NCI-H526 treated with DMSO at 0.1 percent for 48 hours (cell line): ENCODE measurements around the gene CD109.
"Not testable (repeated sequence)": the region's sequence is repeated elsewhere in the genome, so short reads cannot be mapped to it uniquely, and the experiment has no call there.

Source experiments
- DNase-seq: peaks from one replicate; lab custom pipeline; 2025; lab: John Stamatoyannopoulos, UW

The CD109 gene

DNA sequence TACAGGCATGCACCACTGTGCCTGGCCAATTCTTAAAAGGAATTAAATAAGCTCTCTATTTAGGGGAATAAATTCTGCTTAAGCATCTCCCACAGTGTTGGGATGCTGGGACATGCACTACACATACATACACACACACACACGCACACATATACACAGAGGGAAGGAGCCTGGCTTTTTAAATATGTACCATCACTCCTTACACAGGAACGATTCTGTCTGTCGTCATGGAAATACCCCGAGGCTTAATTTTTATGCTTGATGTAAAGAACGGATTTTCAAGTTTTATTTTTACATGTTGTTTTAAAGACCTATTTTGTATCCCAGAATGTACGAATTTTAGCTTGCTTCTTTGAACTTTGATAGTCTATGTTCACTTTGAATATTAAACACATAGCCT is 95.3 kb downstream of the CD109 start:
- no peak for DNase-seq

DNA sequence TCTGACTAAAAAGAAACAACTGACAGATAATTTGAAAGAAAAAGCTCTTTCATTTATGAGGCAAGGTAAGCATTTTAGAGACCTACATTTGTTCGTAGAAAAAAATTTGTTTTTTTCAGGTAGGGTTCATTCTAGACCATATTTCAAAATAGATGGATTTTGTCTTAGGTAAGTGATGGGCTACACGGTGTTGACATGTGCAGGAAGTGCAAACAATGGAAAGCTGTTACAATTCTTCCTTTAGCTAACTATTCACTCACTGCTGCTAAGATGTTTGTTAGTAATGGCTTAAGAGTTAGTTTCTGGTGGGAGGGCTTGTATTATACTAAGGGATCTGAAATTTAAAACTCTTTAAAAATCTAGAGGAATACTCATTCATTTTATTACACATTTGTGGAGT is 96.7 kb downstream of the CD109 start:
- DNase-seq, result no peak

DNA sequence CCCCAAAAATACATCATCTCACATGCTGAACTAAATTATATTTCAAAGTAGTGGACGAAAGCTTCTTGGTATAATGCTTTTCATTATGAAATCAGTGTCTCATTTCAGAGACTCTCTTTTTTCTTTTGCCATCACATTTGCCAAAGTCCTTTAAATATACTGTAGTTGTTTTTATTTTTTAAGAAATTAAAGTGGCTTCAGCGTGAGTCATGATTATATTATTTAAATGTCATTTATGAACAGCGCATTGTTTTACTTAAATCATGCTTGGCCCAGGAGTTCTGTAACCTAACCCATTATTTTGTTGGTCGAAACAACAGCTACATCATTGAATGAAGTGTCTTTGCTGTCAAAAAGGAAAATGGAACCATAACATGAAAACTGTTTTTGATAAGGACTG is 100.9 kb downstream of the CD109 start:
- no peak for DNase-seq

DNA sequence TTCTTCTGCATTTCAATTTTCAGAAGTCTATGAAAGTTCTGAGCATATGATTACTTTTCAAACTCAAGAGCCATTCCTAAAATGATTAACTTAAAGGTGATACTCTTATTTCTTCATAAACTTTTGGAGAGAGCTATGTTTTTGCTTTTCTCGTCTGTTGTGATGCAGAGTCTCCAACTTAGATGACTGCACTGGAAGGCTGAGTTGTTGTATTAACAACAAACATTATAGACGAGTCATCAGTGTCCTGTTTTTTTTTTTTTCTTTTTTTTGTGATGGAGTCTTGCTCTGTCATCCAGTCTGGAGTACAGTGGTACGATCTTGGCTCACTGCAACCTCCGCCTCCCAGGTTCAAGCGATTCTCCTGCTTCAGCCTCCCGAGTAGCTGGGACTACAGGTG is 101.9 kb downstream of the CD109 start:
- DNase-seq, result no peak

DNA sequence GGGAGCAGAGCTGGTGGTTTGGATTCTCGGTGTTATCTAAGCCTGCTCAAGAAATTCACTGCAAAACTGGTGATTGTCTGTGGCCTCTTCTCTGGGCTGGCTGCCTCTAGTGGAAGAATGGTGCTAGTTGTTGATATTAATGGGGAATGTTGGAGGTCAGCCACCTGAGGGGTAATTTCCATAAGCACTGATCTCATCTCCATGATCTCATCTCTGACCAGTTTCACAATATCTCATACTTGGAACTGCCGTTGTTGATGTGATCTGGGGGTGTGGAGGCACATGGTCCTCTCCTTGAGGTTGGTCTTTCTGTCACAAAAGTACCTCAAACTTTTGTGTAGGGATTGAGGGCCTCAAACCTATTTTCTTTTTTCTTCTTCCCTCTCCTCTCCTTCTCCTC is 102.6 kb downstream of the CD109 start:
- no peak for DNase-seq

DNA sequence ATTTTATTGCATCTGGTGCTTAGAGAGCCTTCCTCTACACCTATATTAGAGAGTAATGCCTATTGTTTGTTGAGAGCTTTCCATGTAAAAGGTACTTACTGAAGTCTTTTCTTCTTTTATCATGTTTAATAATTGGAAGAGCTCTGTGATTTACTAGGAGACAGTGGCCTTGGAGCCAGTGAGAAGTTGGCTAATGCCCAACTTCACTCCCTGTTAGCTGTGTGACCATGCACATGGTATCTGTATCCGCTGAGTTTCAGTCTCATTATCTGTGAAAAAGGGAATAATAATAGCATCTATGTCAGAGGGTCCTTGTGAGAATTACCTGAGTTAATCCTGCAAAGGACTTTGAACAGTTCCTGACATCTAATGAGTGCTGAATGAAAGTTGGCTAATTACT is 105.0 kb downstream of the CD109 start:
- DNase-seq, result no peak

DNA sequence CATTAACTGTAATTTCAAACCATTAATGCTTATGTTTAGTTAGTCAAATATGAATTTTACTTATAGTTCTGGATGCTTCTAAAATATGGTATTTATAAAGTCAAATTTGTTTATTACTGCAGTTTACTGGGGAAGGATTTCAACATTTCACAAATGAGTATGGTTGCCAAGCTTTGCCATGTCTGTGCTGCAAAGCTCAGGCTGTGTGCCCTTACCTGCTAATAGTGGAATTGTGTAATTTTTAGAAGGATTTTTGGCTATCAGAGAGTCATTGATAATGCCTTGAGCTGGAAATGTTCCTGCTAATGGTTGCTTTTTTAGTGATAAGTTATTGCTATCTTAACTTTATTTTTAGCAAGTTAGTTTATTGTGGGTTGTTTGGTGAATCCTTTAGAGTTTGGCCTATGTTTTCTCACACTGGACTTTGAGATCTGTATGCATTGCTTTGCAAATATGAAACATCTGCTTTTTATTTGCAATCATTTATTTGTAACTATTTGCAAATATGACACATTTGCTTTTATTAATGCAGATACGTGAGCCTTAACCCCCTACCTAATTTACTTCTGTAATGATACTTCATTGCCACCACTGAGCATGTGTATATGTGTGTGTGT is 105.8 kb downstream of the CD109 start:
- DNase-seq, result no peak

DNA sequence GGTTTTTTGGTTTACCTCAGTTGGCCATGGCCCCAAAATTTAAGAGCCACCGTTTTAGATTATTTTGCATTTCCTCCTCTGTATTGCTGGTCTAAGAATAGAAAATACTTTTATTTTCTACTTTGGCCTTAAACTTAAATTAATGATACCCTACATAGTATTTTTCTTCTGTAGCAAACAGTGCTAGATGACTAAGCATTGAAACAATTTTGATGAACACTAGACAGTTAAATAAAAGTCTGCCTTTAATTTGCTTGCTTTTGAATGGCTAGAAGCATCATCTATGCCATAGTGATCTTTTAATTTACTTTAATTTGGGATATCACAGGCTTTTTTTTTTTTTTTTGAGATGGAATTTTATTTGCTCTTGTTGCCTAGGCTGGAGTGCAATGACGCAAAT is 106.4 kb downstream of the CD109 start:
- no peak for DNase-seq

DNA sequence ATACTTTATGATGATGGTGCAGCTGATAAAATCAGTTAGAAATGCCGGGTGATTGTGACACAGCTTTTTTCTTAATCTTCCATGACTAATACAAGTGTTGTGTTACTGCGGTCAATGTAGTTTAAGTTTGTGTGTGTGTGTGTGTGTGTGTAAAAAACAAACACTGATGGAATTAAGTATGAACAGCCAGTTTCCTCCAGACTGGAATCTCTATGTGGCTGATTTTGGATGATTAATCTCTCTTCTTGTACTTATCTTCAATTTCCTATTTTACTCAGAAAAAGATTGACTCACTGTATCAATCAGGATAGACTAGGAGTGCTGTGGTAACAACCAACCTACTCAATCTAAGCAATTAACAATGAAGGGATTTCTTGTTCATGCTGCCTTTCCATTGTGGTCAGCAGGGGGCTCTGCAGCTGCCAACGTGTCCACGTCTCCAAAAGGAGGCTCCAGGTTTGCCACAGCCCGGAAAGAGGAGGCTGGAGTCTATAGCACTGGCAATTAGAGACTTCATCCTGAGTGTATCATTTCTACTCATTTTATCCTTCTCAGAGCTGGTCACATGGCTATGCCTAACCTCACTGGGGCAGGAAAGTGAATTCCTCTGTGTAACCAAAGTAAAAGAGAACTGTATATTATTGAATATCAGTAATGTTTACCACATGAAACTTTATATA is 107.7 kb downstream of the CD109 start:
- no peak for DNase-seq

DNA sequence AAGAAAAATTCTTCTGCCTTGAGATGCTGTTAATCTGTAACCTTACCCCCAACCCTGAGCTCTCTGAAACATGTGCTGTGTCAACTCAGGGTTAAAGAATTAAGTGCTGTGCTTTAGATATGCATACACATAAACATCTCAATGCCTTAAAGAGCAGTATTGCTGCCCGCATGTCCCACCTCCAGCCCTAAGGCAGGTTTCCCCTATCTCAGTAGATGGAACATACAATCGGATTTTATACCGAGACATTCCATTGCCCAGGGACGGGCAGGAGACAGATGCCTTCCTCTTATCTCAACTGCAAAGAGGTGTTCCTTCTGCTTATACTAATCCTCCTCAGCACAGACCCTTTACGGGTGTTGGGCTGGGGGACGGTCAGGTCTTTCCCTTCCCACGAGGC is 109.2 kb downstream of the CD109 start:
- DNase-seq, result not testable (repeated sequence)

DNA sequence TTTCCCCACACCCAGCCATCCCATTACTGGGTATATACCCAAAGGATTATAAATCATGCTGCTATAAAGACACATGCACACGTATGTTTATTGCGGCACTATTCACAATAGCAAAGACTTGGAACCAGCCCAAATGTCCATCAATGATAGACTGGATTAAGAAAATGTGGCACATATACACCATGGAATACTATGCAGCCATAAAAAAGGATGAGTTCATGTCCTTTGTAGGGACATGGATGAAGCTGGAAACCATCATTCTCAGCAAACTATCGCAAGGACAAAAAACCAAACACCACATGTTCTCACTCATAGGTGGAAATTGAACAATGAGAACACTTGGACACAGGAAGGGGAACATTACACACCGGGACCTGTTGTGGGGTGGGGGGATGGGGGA is 110.0 kb downstream of the CD109 start:
- not testable (repeated sequence) for DNase-seq

DNA sequence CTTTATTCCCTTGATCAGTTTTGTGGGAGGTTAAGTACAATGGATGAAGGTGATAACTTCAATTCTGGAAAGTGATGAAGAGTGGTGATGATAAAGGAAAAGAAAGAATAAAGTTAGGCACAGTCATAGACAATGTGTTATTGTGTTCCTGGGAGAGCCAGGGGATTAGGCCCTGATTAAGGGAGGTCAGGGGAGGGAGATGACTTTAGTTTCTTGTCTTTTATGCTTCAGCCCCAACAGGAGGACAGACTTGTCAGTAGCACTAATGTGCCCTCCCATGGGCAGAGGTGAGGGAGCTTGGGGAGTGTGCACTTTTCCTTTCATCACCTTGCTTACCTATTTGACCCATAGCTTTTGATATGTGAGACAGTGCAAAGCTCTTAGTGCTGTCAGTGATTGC is 115.7 kb downstream of the CD109 start:
- no peak for DNase-seq

DNA sequence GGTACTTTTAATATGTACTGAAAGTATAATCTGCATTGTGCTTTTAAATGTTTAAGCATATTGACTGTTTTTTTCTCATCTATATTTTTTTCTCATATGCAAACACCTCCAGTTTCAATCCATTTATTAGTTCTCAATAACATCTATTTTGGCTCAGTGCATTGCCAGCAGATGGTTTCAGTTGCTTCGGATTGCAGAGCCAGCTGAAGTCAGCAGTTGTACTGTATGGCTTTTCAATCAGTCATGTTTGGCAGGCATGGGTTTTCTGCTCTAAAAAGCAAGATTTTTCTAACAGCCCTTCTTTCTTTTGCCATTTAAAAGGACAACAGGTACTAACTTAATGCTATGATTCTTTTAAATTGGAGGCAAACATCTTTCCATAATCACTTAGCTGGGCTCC is 121.2 kb downstream of the CD109 start:
- DNase-seq, result no peak

DNA sequence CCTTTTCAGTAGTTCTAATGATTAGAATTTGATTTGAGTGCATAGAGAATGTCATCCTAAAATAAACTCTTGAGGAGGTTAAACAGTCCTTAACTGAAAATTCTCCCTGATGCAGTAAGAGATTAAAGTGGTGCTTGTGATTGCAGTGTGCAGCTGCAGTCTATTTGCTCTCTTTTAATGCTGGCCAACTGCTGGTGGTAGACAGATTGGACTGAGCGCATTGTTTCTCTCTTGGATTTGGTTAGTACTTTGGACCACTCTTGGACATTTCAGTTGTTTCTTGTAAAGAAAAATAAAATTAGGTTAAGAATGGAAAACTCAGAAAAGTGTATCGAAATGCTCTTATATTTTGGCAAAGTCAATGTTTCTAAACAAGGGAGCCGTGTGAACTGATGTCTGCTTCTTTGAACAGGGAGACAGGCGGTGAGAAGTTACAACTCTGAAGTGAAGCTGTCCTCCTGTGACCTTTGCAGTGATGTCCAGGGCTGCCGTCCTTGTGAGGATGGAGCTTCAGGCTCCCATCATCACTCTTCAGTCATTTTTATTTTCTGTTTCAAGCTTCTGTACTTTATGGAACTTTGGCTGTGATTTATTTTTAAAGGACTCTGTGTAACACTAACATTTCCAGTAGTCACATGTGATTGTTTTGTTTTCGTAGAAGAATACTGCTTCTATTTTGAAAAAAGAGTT is 127.2 kb downstream of the CD109 start:
- no peak for DNase-seq

DNA sequence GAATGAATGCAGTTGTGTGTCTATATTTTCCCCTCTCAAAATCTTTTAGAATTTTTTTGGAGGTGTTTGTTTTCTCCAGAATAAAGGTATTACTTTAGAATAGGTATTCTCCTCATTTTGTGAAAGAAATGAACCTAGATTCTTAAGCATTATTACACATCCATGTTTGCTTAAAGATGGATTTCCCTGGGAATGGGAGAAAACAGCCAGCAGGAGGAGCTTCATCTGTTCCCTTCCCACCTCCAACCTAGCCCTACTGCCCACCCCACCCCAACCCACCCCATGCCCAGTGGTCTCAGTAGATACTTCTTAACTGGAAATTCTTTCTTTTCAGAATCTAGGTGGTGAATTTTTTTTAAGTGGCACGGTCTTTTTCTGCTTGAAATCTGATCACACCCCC is 127.8 kb downstream of the CD109 start:
- no peak for DNase-seq

DNA sequence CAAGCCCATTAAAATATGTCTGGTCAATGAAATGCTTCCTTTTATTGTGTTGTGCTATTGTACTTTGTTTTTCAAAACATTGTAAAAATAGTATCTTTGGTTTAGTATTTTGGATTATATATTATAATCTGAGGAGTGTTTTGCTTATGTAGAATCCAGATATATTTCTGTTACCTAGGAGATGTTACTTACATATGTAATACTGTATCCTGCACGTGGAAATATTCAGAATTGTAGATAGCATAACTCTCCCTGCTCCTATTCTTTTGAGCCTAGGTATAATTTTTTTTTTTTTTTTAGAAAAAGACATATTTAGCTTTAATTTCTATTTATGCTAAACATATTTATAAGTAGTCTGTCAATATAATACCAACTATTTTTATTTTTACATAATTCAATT is 130.6 kb downstream of the CD109 start:
- no peak for DNase-seq

DNA sequence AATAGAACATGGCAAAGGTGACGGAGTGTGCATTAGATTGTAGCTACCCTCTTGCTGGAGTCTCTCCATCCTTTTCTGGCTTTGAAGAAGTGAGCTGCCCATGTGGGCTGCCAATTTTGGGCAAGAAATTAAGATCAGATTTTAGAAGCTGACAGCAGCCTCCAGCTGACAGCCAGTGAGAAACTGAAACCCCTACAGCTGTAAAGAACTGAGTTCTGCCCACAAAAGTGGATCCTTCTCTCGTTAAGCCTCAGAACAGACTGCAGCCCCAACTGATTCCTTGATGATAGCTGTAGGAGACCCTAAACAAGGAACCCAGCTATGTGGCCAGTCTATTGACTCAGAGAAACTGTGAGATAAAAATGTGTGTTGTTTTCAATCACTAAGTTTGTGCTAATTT is 134.1 kb downstream of the CD109 start:
- DNase-seq, result no peak

DNA sequence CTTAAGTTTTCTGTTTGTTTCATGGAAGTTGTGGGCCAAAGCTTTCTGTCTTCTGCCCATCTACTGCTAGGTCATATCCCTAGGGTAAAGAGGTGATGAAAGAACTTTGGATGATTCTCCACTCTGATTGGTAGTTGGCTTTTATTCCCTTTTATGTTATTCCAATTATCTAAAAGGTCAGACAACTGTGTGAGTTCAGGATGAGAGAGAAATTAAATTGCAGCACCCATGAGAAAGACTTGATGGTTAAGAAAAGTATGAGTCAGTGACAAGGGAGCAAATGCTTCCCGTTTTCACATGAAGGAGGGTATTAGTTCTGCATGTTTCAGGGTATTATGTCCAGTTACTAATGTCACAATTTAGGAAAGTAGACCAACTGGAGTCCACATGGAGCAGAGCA is 136.3 kb downstream of the CD109 start:
- DNase-seq, result no peak

DNA sequence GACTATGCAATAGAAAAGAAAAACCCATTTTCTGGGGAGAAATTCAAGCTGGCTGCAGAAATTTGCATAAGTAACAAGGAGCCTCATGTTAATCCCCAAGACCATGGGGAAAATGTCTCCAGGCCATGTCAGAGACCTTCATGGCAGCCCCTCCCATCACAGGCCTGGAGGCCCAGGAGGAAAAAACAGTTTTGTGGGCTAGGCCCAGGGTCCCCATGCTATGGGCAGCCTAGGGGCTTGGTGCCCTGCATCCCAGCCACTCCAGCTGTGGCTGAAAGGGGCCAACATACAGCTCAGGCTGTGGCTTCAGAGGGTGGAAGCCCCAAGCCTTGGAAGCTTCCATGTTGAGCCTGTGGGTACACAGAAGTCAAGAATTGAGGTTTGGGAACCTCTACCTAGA is 148.7 kb downstream of the CD109 start:
- DNase-seq, result not testable (repeated sequence)

DNA sequence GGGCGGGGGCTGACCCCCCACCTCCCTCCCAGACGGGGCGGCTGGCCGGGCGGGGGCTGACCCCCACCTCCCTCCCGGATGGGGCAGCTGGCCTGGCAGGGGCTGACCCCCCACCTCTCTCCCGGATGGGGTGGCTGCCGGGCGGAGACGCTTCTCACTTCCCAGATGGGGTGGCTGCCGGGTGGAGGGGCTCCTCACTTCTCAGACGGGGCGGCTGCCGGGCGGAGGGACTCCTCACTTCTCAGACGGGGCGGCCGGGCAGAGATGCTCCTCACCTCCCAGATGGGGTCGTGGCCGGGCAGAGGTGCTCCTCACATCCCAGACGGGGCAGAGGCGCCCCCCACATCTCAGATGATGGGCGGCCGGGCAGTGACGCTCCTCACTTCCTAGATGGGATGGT is 155.0 kb downstream of the CD109 start:
- not testable (repeated sequence) for DNase-seq

DNA sequence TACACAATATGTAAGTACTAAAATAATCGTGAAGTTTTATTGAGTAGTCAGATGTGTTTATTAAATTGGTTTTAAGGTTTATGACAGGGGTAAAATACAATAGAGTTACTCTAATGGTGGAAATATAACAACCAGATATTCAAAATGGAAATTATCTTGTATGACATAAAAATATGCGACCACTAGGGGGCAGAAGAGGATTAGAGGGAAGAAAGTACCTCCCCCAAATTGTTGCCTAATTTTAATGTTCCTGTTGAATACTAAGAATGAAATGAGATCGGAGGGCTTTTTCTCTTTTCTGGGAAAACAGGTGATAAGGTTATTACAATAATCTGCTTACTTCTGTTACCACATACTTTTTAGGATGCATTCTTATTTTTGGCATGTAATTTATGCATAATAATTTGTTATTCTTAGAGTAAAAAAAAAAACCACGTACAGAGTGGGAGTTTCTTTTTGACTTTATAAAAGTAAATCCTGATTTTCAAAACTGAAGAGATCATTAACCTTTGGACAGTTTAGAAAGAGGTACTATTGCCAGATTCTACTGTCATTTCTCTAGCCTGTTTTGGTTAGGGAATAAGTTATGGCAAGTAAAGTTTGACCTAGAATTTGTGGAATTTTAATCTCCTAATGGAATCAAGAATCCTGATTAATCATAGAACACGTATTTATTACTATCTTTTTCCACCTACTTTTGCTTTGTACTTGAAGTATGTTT is 159.2 kb downstream of the CD109 start:
- peak; percentile 25 for DNase-seq

DNA sequence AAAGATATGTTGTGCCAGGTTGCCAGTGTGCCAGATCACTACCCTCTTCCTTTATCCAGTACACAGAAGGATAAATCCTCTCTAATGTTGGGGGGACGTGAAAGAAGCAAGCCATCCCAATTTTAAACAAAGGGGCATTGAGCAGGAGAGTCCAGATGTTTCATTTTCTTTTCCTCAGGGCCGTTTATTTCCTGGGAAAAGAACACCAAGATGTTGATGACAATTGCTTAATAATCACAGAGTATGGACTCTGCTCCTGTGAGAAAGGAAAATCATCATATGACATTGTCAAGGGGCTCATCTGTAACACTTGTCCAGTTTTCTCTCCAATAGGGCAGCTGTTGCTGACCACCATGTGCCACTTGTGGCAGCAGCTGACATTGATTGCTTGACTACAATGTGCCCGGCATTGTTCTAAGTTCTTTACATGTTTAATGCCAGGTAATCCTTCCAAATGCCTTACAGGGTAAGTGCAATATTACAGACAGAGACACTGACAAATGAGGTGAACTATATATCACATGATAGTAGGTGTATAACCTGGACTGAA is 161.4 kb downstream of the CD109 start:
- no peak for DNase-seq

DNA sequence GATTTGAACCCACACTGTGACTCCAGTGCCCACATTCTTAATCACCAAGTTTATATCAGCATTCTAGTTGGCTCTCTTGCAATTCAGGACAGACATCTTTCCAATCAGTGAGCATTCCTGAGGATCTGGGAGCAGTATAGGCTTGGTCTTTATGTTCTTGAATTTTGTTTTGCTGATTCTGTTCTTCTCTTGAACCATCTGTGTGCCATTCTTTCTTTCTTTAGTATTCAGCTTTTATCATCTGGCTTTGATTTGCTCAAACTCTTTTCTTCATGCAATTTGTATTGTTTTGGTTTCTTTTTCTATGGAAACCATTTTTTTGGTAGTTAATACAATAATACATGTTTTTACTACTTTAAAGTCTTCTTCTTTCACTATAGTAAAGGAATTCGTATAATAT is 162.4 kb downstream of the CD109 start:
- DNase-seq, result no peak
